HG02981 (cell line): Measurements from ENCODE around the gene RTF2.
"Not testable (repeated sequence)": the region's sequence is repeated elsewhere in the genome, so short reads cannot be mapped to it uniquely, and the experiment has no call there.

Experiments
- ATAC-seq: cut with Tn5 transposase; IDR thresholded peaks from one replicate; pipeline ENCODE4 v1.9.1; 2021; ENCODE audit warnings: mild to moderate bottlenecking, moderate library complexity; ENCODE audit not compliant: unreplicated experiment

RTF2 gene

GRCh38 chr20:56483970-56484369 lies 15.5 kb downstream of the RTF2 start:
- no peak for ATAC-seq

- ATAC-seq, result no peak
Measured at GRCh38 chr20:56487216-56487615, 18.8 kb downstream of the RTF2 start.

GRCh38 chr20:56488566-56488965 lies 20.1 kb downstream of the RTF2 start:
- ATAC-seq, result no peak

- no peak for ATAC-seq
Measured at GRCh38 chr20:56501116-56501515, 32.7 kb downstream of the RTF2 start.

GRCh38 chr20:56503916-56504315 lies 35.5 kb downstream of the RTF2 start:
- ATAC-seq, result no peak

- no peak for ATAC-seq
Measured at GRCh38 chr20:56504373-56505005, 36.1 kb downstream of the RTF2 start.

- ATAC-seq, result no peak
Measured at GRCh38 chr20:56506103-56506502, 37.7 kb downstream of the RTF2 start.

- no peak for ATAC-seq
Measured at GRCh38 chr20:56511926-56512325, 43.5 kb downstream of the RTF2 start.

GRCh38 chr20:56513161-56514150 lies 45.0 kb downstream of the RTF2 start:
- ATAC-seq, result no peak

- no peak for ATAC-seq
Measured at GRCh38 chr20:56516631-56517030, 48.2 kb downstream of the RTF2 start.

- no peak for ATAC-seq
Measured at GRCh38 chr20:56517211-56517610, 48.8 kb downstream of the RTF2 start.

- ATAC-seq, result no peak
Measured at GRCh38 chr20:56517641-56518040, 49.2 kb downstream of the RTF2 start.

- no peak for ATAC-seq
Measured at GRCh38 chr20:56518126-56518525, 49.7 kb downstream of the RTF2 start.

GRCh38 chr20:56518721-56519398 lies 50.4 kb downstream of the RTF2 start:
- ATAC-seq, result no peak

- ATAC-seq, result no peak
Measured at GRCh38 chr20:56519551-56519950, 51.1 kb downstream of the RTF2 start.

- ATAC-seq, result no peak
Measured at GRCh38 chr20:56520180-56520579, 51.8 kb downstream of the RTF2 start.

GRCh38 chr20:56520746-56521354 lies 52.4 kb downstream of the RTF2 start:
- ATAC-seq, result not testable (repeated sequence)

- ATAC-seq, result no peak
Measured at GRCh38 chr20:56522311-56522710, 53.9 kb downstream of the RTF2 start.

GRCh38 chr20:56524444-56524843 lies 56.0 kb downstream of the RTF2 start, which contains the start of gene FAM209A:
TSS of gene FAM209A (plus strand) at chr20:56524744. CDS start at chr20:56524809, 65 bp downstream.
- ATAC-seq, result not testable (repeated sequence)

GRCh38 chr20:56527521-56527920 lies 59.1 kb downstream of the RTF2 start:
- no peak for ATAC-seq

- ATAC-seq, result not testable (repeated sequence)
Measured at GRCh38 chr20:56532946-56533345, 64.5 kb downstream of the RTF2 start, which contains the start of gene FAM209B. TSS of gene FAM209B (plus strand) at chr20:56533246. CDS start at chr20:56533342, 96 bp downstream.
